Measurements from ENCODE around the gene KRT72. TPM values are rescaled to one million over a fixed set of nuclear protein-coding genes. Genes with fewer than 3 reads are reported as not detected.

KRT72 gene
- polyA plus RNA-seq, 1 donor from 2014 or later, result not detected

- no peak overlapping the region for H3K9ac ChIP-seq (ENCODE audit: low read length)
- no peak overlapping the region for H3K4me2 ChIP-seq (ENCODE audit: low read length)
- H3K9me2 ChIP-seq (ENCODE audit: insufficient read depth, low read length), result no peaks in the 10 kb centered on the region
- no peak overlapping the region for H3K4me3 ChIP-seq (ENCODE audit: low read length)
- no peaks in the 10 kb centered on the region for H4K20me1 ChIP-seq (ENCODE audit: insufficient read depth)
- no peak overlapping the region for H3K27ac ChIP-seq (ENCODE audit: low read length)
- H3K27me3 ChIP-seq (ENCODE audit: insufficient read depth, low read depth, low read length), result no peaks in the 10 kb centered on the region
- H3K36me3 ChIP-seq (ENCODE audit: insufficient read depth, low read length), result no peaks in the 10 kb centered on the region
- H3K9me3 ChIP-seq (ENCODE audit: low read length), result no peaks in the 10 kb centered on the region
- no peak overlapping the region for H2AFZ ChIP-seq (ENCODE audit: low read depth, low read length)
- H3F3A ChIP-seq (ENCODE audit: insufficient read depth, low read length, poor library complexity, severe bottlenecking), result no peaks in the 10 kb centered on the region
- TF ChIP-seq TAF1 (IDR thresholded peaks at IDR 0.05; ENCODE audit: low read depth) (no peak), POLR2AphosphoS5 (IDR thresholded peaks at IDR 0.05) (no peak), RAD21 (conservative IDR thresholded peaks at IDR 0.05) (no peak), CTCF (IDR thresholded peaks at IDR 0.05; ENCODE audit: poor library complexity, severe bottlenecking) (no peak)
- TF ChIP-seq, protein P1, sequence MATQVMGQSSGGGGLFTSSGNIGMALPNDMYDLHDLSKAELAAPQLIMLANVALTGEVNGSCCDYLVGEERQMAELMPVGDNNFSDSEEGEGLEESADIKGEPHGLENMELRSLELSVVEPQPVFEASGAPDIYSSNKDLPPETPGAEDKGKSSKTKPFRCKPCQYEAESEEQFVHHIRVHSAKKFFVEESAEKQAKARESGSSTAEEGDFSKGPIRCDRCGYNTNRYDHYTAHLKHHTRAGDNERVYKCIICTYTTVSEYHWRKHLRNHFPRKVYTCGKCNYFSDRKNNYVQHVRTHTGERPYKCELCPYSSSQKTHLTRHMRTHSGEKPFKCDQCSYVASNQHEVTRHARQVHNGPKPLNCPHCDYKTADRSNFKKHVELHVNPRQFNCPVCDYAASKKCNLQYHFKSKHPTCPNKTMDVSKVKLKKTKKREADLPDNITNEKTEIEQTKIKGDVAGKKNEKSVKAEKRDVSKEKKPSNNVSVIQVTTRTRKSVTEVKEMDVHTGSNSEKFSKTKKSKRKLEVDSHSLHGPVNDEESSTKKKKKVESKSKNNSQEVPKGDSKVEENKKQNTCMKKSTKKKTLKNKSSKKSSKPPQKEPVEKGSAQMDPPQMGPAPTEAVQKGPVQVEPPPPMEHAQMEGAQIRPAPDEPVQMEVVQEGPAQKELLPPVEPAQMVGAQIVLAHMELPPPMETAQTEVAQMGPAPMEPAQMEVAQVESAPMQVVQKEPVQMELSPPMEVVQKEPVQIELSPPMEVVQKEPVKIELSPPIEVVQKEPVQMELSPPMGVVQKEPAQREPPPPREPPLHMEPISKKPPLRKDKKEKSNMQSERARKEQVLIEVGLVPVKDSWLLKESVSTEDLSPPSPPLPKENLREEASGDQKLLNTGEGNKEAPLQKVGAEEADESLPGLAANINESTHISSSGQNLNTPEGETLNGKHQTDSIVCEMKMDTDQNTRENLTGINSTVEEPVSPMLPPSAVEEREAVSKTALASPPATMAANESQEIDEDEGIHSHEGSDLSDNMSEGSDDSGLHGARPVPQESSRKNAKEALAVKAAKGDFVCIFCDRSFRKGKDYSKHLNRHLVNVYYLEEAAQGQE (IDR thresholded peaks at IDR 0.05; ENCODE audit: borderline replicate concordance), result no peak
- no peaks in the 10 kb centered on the region for H3K79me2 ChIP-seq (replicated peaks; ENCODE audit: insufficient read depth, low read length)
These were observed 13.3 kb upstream of the KRT72 start for GRCh38 chr12:52614381-52615207.

DNA sequence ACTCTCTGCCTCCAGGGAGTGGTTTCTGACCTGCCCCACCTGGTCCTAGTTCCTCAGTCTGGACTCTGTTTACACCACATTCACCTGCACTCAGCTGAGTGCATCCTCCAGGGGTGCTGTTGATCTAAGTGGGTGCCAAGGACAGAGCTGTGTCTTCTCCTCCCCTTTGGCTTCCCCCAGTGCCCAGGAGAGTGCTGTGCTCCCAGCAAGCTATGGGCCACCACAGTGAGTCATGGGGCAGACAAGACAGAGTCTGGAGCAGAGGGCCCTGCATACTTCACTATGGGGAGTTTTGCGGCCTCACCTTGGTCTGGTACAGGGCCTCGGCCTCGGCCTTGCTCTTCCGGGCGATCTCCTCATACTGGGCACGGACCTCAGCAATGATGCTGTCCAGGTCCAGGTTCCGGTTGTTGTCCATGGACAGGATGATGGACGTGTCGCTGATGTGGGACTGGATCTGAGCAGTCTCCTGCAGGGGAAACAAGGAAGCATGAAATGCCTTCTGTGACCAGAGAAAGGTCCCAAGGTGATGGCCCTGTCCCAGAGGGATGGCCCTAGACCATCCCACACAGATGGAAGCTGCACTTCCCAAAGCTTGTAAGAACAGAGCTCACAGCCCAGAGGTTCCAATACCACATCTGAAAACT, 12.2 kb upstream of the KRT72 start:
- H3K9me3 ChIP-seq (ENCODE audit: low read length), result no peaks in the 10 kb centered on the region
- H3F3A ChIP-seq (ENCODE audit: insufficient read depth, low read length, poor library complexity, severe bottlenecking), result no peaks in the 10 kb centered on the region
- no peaks in the 10 kb centered on the region for H3K9me2 ChIP-seq (ENCODE audit: insufficient read depth, low read length)
- no peak overlapping the region for H3K4me2 ChIP-seq (ENCODE audit: low read length)
- H3K27me3 ChIP-seq (ENCODE audit: insufficient read depth, low read depth, low read length), result no peaks in the 10 kb centered on the region
- H3K79me2 ChIP-seq (replicated peaks; ENCODE audit: insufficient read depth, low read length), result no peaks in the 10 kb centered on the region
- H2AFZ ChIP-seq (ENCODE audit: low read depth, low read length), result no peak overlapping the region
- H4K20me1 ChIP-seq (ENCODE audit: insufficient read depth), result no peaks in the 10 kb centered on the region
- TF ChIP-seq EP300 (conservative IDR thresholded peaks at IDR 0.05; ENCODE audit: poor library complexity, severe bottlenecking) (no peak), MXI1 (conservative IDR thresholded peaks at IDR 0.05; ENCODE audit: poor library complexity, severe bottlenecking) (no peak), CTCF (IDR thresholded peaks at IDR 0.05; ENCODE audit: poor library complexity, severe bottlenecking) (no peak), POLR2AphosphoS5 (IDR thresholded peaks at IDR 0.05) (no peak), SMC3 (conservative IDR thresholded peaks at IDR 0.05; ENCODE audit: poor library complexity) (no peak), TAF1 (IDR thresholded peaks at IDR 0.05; ENCODE audit: low read depth) (no peak), EZH2 (IDR thresholded peaks at IDR 0.05; ENCODE audit: borderline replicate concordance, insufficient read depth, low read length, poor library complexity, severe bottlenecking) (no peak), RAD21 (conservative IDR thresholded peaks at IDR 0.05) (no peak)
- TF ChIP-seq, protein P1 (IDR thresholded peaks at IDR 0.05; ENCODE audit: borderline replicate concordance), result no peak
- no peak overlapping the region for H3K9ac ChIP-seq (ENCODE audit: low read length)
- no peaks in the 10 kb centered on the region for H3K36me3 ChIP-seq (ENCODE audit: insufficient read depth, low read length)
- H3K27ac ChIP-seq (ENCODE audit: low read length), result no peak overlapping the region
- H3K4me3 ChIP-seq (ENCODE audit: low read length), result no peak overlapping the region
